GM18951 (cell line): ENCODE measurements around the gene CLN3.

Experiments used
- POLR2A ChIP-seq: IDR thresholded peaks from 4 replicates; pipeline ENCODE4 v1.6.1; 2011; ENCODE audit warnings: mild to moderate bottlenecking; ENCODE audit not compliant: insufficient read length, insufficient read depth; ENCODE audit errors: extremely low read depth
- in situ Hi-C: fragments of 300-500 bp; cut with MboI; formaldehyde crosslinking; loops from one replicate; pipeline ENCODE4 v1.12.0; 2022; ENCODE audit warnings: low sequenced_read_pairs, mixed read lengths, inconsistent platforms; ENCODE audit not compliant: unreplicated experiment

The CLN3 gene

DNA sequence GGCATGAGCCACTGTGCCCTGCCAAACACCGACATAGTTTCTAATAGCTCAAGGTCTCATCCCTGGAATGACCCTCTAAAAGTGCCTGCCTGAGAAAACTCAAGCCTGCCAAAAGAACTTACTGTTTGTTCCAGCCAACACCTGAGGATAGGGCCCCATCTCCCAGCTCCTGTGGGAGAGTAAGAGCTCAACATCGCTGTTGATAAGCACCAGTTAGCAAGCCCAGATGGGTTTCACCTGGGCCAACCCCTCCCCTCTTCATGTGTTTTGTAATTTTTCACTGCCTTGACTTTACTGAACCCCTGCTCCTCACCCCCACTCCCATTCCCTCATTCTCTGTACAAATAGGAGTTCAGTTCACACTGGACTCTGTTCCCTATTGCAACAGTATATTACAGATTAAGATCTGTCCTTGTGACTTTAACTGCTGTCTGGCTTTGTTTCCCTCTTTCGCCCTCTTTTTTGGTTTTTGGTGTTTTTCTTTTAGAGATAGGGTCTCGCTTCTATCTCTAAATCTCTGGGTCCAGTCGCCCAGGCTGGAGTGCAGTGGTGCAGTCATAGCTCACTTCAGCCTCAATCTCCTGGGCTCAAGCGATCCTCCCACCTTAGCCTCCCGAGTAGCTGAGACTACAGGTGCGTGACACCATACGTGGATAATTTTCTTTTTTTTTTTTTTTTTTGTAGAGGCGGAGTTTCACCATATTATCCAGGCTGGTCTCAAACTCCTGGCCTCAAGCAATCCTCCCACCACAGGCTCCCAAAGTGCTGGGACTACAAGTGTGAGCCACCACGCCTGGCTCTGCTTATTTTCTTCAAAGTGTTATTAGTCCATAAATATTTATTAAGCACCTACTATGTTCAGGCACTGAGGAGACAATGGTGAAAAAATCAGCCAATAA is 34.6 kb upstream of the CLN3 start:
- TF ChIP-seq POLR2A: no peak
- in situ Hi-C loops: no loop called here

DNA sequence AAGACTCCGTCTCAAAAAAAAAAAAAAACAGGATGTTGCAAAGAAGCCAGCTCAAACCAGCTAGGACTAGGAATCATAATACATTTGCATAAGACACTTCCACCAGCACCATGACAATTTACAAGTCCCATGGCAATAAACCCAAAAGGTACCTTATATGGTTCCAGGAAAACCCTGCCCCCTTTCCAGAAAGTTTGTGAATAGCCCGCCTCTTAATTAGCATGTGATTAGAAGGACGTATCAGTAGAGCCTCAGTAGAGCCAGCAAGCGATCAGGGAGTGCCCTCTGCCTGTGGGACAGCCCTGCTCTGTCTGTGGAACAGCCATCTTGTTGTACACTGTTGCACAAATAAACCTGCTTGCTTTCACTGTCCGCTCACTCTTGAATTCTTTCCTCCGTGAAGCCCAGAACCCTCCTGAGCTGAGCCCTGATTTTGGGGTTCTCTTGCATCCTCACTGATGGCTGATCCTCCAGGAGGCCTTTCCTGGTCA is 32.9 kb upstream of the CLN3 start:
- in situ Hi-C loops: no loop called here

DNA sequence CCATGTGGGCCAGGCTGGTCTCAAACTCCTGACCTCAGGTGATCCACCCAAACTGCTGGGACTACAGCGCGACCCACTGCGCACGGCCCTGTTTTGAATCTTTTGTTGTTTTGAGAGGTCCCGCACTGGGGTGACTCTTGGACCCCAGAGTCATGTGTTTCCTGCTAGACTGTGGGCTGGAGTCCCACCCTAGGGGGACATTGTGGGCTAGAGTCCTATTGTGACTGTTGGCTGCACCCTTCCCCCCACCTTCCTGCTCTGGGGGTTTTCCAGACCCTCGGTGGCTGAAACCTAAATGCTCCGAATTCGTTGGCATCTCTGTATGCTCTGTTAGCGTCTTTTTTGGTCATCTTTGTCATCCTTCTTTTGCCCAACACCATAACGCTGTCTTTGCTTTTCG is 30.9 kb upstream of the CLN3 start:
- in situ Hi-C loops: no loop called here
- no peak for TF ChIP-seq POLR2A

More for the DNA sequence above, 32.9 kb upstream of the CLN3 start:
- TF ChIP-seq POLR2A: no peak

DNA sequence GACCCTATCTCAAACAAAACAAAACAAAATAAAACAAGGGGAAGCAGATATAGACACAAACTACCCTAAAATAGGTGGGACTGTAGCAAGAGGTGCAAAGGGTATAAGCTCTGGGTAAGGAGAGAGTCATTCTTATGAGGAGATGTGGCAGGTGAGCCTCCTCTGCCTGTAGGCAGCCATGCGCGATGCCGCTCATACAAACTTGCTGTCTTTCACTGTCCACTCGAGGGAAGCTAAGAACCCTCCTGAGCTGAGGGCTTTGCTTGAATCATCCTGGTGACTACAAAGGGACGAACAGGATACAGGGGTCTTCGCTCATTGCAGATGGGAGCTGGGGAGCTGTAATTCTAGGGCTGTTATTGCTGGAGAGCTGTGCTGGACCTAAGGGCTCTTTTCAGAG is 29.6 kb upstream of the CLN3 start:
- TF ChIP-seq POLR2A: no peak
- in situ Hi-C loops: no loop called here

DNA sequence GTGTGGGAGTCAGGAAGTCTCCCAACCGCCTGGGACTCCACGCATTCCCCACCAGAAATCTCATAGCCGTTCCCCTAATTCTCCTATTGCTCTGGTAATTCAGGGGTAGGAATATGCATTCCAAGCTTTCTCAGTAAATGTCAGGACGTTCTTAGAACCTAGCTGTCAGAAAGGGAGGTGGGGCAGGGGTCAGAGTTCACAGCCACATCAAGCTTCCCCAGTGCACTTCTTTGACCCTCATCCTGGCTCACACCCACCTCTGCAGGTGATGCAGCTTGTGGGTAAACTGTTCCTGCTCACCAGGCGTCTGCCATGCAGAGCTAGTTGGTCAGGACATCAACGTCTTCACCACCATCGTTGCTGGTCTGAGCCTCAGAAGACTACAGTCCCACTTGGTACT is 28.8 kb upstream of the CLN3 start:
- in situ Hi-C loops: no loop called here
- no peak for TF ChIP-seq POLR2A

DNA sequence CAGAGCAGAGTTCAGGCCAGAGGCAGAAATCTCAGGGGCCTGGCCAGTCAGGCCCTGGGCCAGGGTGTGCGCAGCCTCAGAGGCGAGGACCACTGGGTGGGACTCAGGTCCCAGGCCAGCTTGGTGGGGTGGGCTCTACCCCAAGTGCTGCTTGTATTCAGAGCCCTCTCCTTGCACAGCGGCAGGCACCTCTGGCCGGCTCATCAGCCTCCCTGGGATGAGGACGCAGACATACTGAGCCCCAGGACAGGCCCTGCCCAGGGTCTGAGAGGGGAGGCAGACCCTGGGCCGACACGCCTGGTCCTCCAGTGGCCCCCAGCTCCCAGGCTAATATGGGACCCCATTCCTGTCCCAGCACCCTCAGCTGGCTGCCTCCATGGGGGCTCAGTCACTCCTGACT is 22.4 kb upstream of the CLN3 start:
- in situ Hi-C loops: no loop called here
- TF ChIP-seq POLR2A: no peak

DNA sequence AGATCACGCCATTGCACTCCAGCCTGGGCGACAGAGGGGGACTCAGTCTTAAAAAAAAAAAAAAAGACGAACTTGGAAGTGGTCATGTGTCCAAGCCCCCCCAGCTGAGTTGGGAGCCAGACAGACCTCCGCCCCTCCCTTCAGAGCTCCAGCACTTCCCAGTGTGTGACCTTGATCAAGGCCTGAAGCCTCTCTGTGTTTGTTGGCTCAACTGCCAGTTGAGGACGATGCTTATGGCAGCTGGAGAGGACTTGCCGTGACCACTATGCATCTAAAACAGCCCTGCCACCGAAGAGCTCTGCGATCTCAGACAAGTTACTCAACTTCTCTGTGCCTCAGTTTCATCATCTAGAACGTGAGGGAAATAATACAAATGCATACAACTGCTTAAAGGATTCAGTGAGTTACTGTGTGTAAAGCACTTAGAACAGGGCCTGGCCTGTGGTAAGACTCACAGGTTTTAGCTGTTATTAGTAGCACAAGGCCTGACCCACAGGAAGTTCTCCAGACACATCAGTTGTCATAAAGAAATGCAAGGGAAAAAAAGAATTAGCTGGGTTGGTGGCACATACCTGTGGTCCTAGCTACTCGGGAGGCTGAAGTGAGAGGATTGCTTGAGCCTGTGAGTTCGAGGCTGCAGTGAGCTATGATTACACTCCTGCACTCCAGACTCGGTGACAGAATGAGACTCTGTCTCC is 21.8 kb upstream of the CLN3 start:
- no peak for TF ChIP-seq POLR2A
- in situ Hi-C loops: no loop called here

DNA sequence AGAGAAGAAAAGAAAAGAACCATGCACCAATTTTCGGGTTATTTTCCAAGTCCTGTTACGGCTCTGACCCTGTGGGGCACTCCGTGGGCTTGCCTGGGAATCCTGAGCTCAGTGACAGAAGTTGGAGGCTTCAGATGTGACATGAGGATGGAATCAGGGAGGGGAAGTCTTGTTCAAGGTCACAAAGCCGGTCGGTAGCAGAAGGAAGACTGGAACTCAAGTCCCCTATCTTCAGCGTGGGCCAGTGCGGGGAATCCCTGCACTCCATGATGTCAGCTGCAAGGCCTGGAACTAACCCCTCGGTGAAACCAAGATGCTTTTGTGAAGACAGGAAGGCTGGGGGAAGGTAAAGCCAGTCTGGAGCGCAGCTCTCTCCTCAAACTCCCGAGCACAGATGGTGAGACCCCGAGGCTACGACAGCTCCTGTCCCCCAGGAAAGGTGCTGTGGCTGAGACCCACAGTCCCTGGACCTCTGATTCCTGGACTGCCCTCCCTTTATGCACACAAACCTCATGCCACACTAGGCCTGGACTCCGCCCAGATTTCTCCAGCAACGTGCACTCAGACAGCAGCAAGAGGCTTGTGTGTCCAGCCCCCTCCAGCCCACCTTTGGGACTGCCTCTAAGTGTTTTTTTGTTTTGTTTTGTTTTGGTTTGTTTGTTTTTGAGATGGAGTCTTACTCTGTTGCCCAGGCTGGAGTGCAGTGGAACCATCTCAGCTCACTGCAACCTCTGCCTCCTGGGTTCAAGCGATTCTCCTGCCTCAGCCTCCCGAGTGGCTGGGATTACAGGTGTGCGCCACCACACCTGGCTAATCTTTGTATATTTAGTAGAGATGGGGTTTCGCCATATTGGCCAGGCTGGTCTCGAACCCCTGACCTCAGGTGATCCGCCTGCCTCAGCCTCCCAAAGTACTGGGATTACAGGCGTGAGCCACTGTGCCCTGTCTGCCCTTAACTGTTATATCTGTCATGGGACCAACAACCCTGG is 20.2 kb upstream of the CLN3 start:
- in situ Hi-C loops: no loop called here
- TF ChIP-seq POLR2A: no peak

DNA sequence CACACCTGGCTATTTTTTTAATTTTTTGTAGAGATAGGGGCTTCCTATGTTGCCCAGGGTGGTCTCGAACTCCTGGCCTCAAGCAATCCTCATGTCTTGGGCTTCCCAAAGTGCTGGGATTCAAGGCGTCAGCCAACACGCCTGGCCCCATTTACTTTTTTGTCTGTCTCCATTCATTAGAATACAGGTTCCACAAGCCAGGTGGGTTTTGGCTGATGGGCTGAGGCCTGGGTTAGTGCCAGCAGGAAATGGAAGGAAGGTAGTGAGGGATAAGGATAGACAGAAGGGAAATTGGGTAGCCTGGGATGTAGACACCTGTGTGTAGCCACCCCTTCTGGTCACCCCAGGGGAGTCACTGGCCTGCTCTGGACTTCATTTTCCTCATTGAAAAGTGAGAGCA is 19.2 kb upstream of the CLN3 start:
- in situ Hi-C loops: no loop called here
- no peak for TF ChIP-seq POLR2A

DNA sequence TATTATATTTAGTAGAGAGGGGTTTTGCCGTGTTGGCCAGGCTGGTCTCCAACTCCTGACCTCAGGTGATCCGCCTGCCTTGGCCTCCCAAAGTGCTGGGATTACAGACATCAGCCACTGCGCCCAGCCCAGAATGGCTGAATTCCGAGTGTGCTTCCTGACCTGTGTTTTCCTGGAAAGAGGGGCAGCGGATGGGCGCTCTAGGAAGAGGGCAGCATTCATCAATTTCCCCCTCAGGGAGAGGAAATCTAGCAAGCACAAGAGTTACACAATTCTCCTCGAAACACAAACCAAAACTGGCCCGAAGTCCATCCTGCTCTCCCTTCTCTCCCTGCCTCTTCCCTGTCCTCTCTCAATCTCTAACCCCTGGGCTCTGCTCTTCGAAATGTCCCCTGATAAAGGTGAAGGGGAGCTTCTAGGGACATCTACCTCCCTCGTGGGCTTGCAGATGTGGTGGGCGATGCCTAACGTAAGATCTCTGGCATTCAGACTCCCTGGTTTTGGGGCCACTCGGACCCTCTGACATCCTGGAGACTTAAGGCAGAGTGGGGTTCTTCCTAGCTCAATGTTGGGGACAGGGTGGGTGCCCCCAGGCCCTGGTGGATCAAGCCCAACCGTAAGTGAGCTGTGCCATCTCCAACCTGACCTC is 13.7 kb upstream of the CLN3 start:
- no peak for TF ChIP-seq POLR2A
- in situ Hi-C loops: no loop called here

DNA sequence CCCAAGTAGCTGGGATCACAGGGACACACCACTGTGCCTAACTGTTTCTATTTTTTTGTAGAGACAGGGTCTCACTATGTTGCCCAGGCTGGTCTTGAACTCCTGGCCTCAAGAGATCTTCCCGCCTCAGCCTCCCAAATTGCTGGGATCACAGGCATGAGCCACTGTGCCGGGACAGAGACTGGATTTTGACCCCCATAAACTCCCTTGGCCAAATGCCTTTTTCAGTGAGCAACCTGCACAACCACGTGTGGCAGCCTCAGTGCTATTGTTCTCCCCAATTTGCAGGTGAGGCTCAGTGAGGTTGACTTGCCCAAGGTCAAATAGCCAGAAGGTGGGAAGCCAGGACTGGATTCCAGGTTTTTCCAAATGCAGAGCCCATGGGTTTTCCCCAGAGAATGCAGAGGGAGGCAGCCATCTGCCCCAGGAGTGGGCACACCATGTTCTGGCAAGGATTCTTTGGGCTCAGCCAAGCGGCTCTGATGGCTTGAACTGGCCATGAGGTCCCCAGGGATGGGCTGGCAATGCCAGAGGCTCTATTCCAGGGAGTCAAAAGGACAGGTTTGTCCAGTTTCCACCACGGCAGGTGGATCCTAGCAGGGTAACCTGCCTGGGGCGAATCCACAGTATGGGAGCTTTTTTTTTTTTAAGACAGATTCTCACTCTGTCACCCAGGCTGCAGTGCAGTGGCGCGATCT is 13.0 kb upstream of the CLN3 start:
- in situ Hi-C loops: no loop called here
- no peak for TF ChIP-seq POLR2A

DNA sequence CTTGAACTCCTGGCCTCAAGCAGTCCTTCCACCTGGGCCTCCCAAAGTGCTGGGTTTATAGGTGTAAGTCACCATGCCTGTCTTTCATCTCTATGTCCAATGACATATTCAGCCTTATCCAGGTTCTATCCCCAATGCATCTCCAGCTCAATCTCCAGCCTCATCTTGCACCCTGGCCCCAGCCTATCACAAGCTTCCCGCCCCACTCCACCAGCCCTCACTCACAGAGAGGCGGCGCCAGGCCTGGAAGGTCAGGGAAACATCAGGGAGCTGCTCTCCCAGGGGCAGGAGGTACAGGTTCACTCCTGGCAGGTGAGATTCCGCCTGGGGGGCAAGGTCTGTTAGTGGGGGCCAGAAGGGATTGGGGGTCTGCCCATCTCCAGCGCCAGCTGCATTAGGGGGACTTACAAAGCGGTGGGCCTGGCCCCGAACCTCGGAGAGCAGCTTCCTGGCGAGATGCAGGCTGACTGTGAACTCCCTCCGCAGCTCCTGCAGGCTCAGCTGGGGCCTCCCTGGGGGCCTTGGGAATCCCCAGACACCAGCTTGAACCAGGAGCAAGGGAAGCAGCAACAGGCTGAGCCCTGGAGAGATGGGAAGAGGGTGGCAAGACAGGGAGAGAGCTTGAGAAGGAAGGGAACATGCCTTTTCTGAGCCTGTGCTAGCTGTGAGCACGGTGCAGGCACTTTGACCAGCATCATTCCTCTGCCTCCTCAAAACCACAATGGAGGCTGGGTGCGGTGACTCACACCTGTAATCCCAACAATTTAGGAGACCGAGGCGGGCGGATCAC is 11.8 kb upstream of the CLN3 start:
- no peak for TF ChIP-seq POLR2A
- in situ Hi-C loops: no loop called here
